Measurements from ENCODE around the gene VSX1.

- no peak for TF ChIP-seq CTCF (IDR thresholded peaks at IDR 0.05)
- TF ChIP-seq EP300 (IDR thresholded peaks at IDR 0.05), result no peak
- no peak for TF ChIP-seq POLR2AphosphoS5 (IDR thresholded peaks at IDR 0.05)
These were observed 18.0 kb downstream of the VSX1 start for GRCh38 chr20:25063981-25064380.

Data from upper lobe of left lung (tissue), 4 donors.